ENCODE results near the gene TSGA10.

Gene TSGA10

GRCh38 chr2:98952966-98953365, 201.8 kb downstream of the TSGA10 start:
- DNase-seq (ENCODE audit: insufficient read length, low spot score) (no peak), FAIRE-seq (no peak)
- TF ChIP-seq SPI1 (IDR thresholded peaks at IDR 0.05; ENCODE audit: low read depth, low read length) (no peak), PAX5 (IDR thresholded peaks at IDR 0.05; ENCODE audit: insufficient read depth, low read length, severe bottlenecking) (no peak), TAF1 (IDR thresholded peaks at IDR 0.05; ENCODE audit: low read depth, low read length) (no peak), POLR2A (IDR thresholded peaks at IDR 0.05; ENCODE audit: low read depth, low read length) (no peak), POU2F2 (IDR thresholded peaks at IDR 0.05; ENCODE audit: low read depth, low read length) (no peak), POLR2AphosphoS5 (IDR thresholded peaks at IDR 0.05; ENCODE audit: low read depth, low read length) (no peak)

GRCh38 chr2:98948956-98949739, 205.6 kb downstream of the TSGA10 start:
- TF ChIP-seq POLR2A (IDR thresholded peaks at IDR 0.05; ENCODE audit: low read depth, low read length), result no peak
- FAIRE-seq, result no peak
- no peak for DNase-seq (ENCODE audit: insufficient read length, low spot score)

DNA sequence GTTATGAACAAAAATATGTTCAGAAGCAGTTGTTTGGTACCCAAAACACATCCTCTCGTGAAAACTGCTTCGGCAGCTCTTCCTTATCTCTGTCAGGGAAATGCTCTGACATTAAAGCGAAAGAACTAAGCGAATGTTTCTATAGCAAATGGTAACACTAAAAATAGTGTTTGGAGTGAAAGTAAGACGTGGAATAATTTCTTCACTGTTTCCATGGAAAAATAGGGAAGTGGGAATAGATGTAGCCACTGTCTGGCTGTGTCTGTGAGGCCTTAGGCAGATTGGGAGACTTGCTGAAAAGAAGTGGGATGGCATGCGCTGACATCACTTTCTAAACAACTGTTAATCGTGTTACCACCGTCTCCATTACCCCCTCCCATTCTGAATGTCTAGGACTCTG, 207.2 kb downstream of the TSGA10 start:
- no peak for TF ChIP-seq POU2F2 (IDR thresholded peaks at IDR 0.05; ENCODE audit: low read depth, low read length)
- TF ChIP-seq POLR2A (IDR thresholded peaks at IDR 0.05; ENCODE audit: low read depth, low read length), result no peak
- no peak for TF ChIP-seq POLR2AphosphoS5 (IDR thresholded peaks at IDR 0.05; ENCODE audit: low read depth, low read length)
- DNase-seq (ENCODE audit: insufficient read length, low spot score) (no peak), FAIRE-seq (no peak)

All from GM12891 (cell line).